Motor neuron (in vitro differentiated cells): ENCODE data around the gene GCNT2. TPM values are rescaled to one million over a fixed set of nuclear protein-coding genes. Genes with fewer than 3 reads are reported as not detected.
"Not testable (repeated sequence)": the region's sequence is repeated elsewhere in the genome, so short reads cannot be mapped to it uniquely, and the experiment has no call there.

Experiments used
- ATAC-seq, 8 experiments: fragments of 200-7000 bp; cut with Tn5 transposase; replicated peaks in 6 of 8; 2 replicates each; pipeline ENCODE4 v1.8.0; 2021; ENCODE audit warnings: mild to moderate bottlenecking in 8 of 8, moderate library complexity in 8 of 8
- H3K27ac ChIP-seq, 2 donors: fragments of 250-450 bp; sonication (Bioruptor Pico); 2 replicates each; pipeline ENCODE4 v1.9.0; 2021; ENCODE audit warnings: antibody characterized with exemption in 2 of 2, mild to moderate bottlenecking in 2 of 2, moderate library complexity in 1 of 2
- H3K4me1 ChIP-seq, 2 donors: fragments of 250-450 bp; sonication (Bioruptor Pico); replicated peaks in 1 of 2; 2 replicates each; pipeline ENCODE4 v1.6.1; 2021; ENCODE audit warnings: antibody characterized with exemption in 2 of 2, mild to moderate bottlenecking in 2 of 2, moderate library complexity in 1 of 2
- H3K4me3 ChIP-seq, 5 donors: fragments of 250-450 bp; sonication (Bioruptor Pico); 2 replicates each; pipeline ENCODE4 v1.9.0; 2021; ENCODE audit warnings: antibody characterized with exemption in 5 of 5, mild to moderate bottlenecking in 5 of 5, moderate library complexity in 4 of 5
- WGBS, 10 experiments: fragments of 450-650 bp; shearing (Covaris generic); methylation state at CpG; one replicate each; pipeline ENCODE4 v1.0.0; 2022; 5-methylcytosine and 5-hydroxymethylcytosine counted together
- in situ Hi-C, 9 experiments: fragments of 400-800 bp; cut with MboI; loops; one replicate each; pipeline ENCODE4 v1.15.0; 2021; ENCODE audit warnings: low sequenced_read_pairs in 9 of 9, low pct_unique_long_range_greater_than_20kb in 2 of 9; ENCODE audit not compliant: unreplicated experiment in 9 of 9
- total RNA-seq, 8 experiments: library from RNA; unstranded; fragments of 300-600 nt; gene quantifications; 2 replicates each; pipeline versions ENCODE4 v1.2.3 to v1.2.4, GENCODE V29; 2022

The GCNT2 gene
- total RNA-seq, 8 experiments from 2014 or later, result 0.51 to 19.7 (median 8.0) TPM

DNA sequence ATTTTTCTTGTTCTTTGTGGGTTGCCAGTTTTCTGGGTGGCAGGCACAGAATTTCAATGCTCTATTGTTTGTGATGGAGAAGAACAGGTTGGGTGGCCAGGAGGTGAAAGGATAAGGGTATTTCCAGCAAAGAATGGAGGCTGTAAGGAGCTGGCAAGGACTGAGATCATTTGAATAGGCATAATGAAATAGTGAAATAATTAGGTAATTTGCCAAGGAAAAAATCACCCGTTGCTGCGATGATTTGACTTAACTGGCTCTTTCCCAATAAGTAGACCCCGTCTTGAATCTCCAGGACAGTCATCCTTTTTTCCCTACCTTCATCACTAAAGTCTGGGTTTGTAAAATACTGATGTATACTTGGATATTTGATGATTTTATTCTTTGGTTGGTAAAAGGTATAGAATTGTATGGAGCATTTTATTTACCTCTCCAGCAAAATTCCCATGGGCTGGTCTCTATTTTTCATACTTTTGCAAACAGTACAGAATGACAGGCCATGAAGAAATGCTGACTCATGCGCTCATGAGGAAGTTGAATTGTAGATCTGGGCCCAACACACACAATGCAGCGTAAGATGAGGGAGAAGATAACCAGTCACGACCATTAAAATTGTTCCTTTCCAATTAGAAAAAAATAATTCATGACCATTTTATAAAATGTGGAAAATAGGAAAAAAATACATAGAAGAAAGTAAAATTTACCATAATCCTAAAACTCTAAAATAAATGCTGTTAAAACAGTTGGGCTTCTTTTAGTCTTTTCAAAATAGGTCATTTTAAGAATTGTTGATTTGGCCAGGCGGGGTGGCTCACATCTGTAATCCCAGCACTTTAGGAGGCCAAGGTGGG is 2.4 kb upstream of the GCNT2 start:
- H3K4me1 ChIP-seq, result peaks cover 0 to 11% of the 10 kb centered on the region in 2 donors
- peak in 3 of 8 experiments; percentile 35 to 64 (median 44) for ATAC-seq
- in situ Hi-C loops, result loop anchor here in 1 of 9 experiments (25.0 kb wide), 1 partner anchor 294 kb away; no protein-coding TSS in a partner anchor
- H3K27ac ChIP-seq, result no peak overlapping the region
- 6 to 93% (median 80%) methylated on average over 2 to 7 of the region's 7 CpGs for WGBS, 10 experiments
- H3K4me3 ChIP-seq, result no peak overlapping the region

- not testable (repeated sequence) for ATAC-seq, H3K27ac ChIP-seq, H3K4me3 ChIP-seq
- WGBS, 10 experiments, result 20 to 100% (median 71%) methylated on average over 1 to 8 of the region's 8 CpGs; no CpG with 5 or more reads in 2 of the 10 experiments
- H3K4me1 ChIP-seq, result peaks cover 0 to 11% of the 10 kb centered on the region in 2 donors
- in situ Hi-C loops, result loop anchor here in 1 of 9 experiments (25.0 kb wide), 1 partner anchor 293 kb away; no protein-coding TSS in a partner anchor
Measured at GRCh38 chr6:10519408-10519697, 1.8 kb upstream of the GCNT2 start.

GRCh38 chr6:10520468-10520867 is 683 bp upstream of the GCNT2 start:
- ATAC-seq, result peak in 1 of 8 experiments; percentile 15
- no peak overlapping the region for H3K27ac ChIP-seq
- WGBS, 10 experiments, result 0 to 100% (median 58%) methylated on average over 1 to 2 of the region's 2 CpGs; no CpG with 5 or more reads in 2 of the 10 experiments
- in situ Hi-C loops, result loop anchor here in 1 of 9 experiments (25.0 kb wide), 1 partner anchor 292 kb away; no protein-coding TSS in a partner anchor
- peaks cover 0 to 11% of the 10 kb centered on the region in 2 donors for H3K4me1 ChIP-seq
- no peak overlapping the region for H3K4me3 ChIP-seq

DNA sequence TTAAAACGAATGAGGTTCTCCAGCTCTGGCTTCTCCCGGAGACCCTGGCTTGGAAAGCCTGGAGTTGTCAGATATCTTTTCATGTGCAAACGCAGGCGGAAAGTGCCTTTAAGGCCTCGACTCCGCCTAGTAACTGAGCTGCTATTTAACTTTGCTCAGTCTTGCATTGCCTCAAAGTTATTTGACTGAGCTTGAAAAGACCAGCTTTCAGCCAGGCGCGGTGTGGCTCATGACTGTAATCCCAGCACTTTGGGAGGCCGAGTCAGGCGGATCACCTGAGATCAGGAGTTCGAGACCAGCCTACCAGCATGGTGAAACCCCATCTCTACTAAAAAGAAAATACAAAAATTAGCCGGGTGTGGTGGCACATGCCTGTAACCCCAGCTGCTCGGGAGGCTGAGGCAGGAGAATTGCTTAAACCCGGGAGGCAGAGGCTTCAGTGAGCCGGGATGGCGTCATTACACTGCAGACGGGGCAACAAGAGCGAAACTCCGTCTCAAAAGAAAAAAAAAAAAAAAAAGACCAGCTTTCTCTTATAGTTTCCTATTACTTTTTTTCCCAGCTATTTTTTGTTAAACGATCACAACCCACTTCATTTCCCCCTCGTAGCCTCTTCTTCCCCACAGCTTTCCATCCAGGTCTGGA is 1.9 kb downstream of the GCNT2 start:
- 11 to 63% (median 44%) methylated on average over 3 to 16 of the region's 21 CpGs for WGBS, 10 experiments
- ATAC-seq, result peak in 6 of 8 experiments; percentile 17 to 87 (median 70)
- Histone ChIP-seq H3K4me3 (no peak overlapping the region), H3K27ac (no peak overlapping the region), H3K4me1 (peaks cover 0 to 11% of the 10 kb centered on the region in 2 donors)
- in situ Hi-C loops, result loop anchor here in 1 of 9 experiments (25.0 kb wide), 1 partner anchor 289 kb away; no protein-coding TSS in a partner anchor

- H3K27ac ChIP-seq, result no peak overlapping the region
- WGBS, 10 experiments, result 65 to 100% (median 90%) methylated on average over 1 to 6 of the region's 6 CpGs
- ATAC-seq, result no peak
- no peak overlapping the region for H3K4me3 ChIP-seq
- in situ Hi-C loops, result no loop called here
- H3K4me1 ChIP-seq, result peaks cover 0 to 7% of the 10 kb centered on the region in 2 donors
Measured at GRCh38 chr6:10526156-10526555, 5.0 kb downstream of the GCNT2 start.

DNA sequence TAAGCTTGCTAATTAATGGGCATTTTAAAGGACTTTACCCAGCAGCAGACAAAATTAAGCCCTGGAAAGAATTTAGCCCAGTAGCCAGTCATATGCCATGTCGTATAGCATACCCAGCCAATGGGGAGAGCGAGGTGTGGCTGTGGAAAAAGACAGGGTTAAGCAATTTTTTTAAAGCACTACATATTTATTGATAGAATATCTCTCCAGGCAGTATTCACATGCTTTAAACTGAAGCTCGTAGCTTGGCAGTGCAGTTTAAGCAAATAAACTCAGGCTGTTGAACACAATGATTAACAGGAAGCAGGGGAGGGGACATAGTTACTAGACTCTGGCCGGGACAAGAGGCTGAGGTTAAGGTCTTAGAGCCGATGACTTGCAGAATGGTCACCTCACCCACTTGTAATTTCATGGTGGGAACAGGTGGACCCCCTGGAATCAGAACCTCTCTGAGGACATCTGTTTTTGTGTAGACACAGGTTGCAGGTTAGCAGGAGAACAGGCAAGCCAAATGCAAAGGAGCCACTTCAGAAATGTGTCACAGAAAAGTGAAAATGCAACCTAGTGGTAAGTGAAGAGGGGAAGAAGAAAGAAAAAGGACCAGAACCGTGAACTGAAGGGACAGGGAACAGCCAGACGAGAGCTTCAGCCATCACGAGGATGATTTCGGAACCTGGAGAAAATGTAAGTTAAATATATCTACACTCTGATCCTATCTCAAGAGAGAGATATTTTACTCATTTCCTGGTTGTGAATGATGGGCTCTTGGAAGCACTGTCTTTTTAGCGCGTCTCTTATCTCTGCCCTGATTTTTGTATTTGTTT is 7.2 kb downstream of the GCNT2 start:
- in situ Hi-C loops, result no loop called here
- H3K27ac ChIP-seq, result no peak overlapping the region
- ATAC-seq, result peak in 2 of 8 experiments; percentile 57 to 96
- H3K4me1 ChIP-seq, result peaks cover 0 to 2% of the 10 kb centered on the region in 2 donors
- no peak overlapping the region for H3K4me3 ChIP-seq
- 33 to 100% (median 60%) methylated on average over 2 to 11 of the region's 11 CpGs; no CpG with 5 or more reads in 1 of the 10 experiments for WGBS, 10 experiments

DNA sequence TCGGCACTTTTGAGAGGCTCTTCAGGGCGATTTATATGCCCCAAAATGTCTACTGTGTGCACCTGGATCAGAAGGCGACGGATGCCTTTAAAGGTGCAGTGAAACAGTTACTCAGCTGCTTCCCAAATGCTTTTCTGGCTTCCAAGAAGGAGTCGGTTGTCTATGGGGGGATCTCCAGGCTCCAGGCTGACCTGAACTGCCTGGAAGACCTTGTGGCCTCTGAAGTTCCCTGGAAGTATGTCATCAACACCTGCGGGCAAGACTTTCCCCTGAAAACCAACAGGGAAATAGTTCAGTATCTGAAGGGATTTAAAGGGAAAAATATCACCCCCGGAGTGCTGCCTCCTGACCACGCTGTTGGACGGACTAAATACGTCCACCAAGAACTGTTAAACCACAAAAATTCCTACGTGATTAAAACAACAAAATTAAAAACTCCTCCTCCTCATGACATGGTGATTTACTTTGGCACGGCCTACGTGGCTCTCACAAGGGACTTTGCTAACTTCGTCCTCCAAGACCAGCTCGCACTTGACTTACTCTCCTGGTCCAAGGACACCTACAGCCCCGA is 8.2 kb downstream of the GCNT2 start:
- in situ Hi-C loops, result no loop called here
- Histone ChIP-seq H3K27ac (no peak overlapping the region), H3K4me1 (peaks cover 0 to 2% of the 10 kb centered on the region in 2 donors), H3K4me3 (no peak overlapping the region)
- no peak for ATAC-seq
- 18 to 100% (median 87%) methylated on average over 1 to 14 of the region's 16 CpGs for WGBS, 10 experiments

DNA sequence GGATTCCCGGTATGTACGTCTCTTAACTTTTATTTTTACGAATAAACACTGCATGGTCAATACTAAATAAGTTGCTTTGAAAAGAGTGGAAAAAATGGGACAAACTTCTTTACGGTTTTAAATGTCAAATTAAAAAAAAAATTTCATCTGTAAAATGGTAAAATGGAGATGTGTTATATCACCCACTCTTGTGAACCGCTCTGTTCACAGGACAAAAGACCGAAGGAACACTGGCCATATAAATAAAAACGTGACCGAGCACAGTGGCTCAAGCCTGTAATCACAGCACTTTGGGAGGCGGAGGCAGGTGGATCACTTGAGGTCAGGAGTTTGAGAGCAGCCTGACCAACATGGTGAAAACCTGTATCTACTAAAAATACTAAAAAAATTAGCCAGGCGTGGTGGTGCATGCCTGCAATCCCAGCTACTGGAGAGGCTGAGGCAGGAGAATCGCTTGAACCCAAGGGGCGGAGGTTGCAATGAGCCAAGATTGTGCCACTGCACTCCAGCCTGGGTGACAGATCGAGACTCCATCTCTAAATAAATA is 8.8 kb downstream of the GCNT2 start:
- H3K4me3 ChIP-seq, H3K27ac ChIP-seq, H3K4me1 ChIP-seq, ATAC-seq, in situ Hi-C loops: not testable (repeated sequence)
- WGBS, 10 experiments, result 33 to 100% (median 90%) methylated on average over 2 to 12 of the region's 13 CpGs

- in situ Hi-C loops, result no loop called here
- no peak for ATAC-seq
- Histone ChIP-seq H3K27ac (no peak overlapping the region), H3K4me1 (peaks cover 0 to 2% of the 10 kb centered on the region in 2 donors), H3K4me3 (no peak overlapping the region)
- WGBS, 10 experiments, result 20 to 100% (median 57%) methylated on average over 1 of the region's 1 CpG; no CpG with 5 or more reads in 3 of the 10 experiments
Measured at GRCh38 chr6:10531503-10531902, 10.4 kb downstream of the GCNT2 start.

GRCh38 chr6:10531942-10532341 is 10.8 kb downstream of the GCNT2 start:
- WGBS, 10 experiments, result 14 to 85% (median 70%) methylated on average over 2 to 9 of the region's 9 CpGs
- Histone ChIP-seq H3K4me1 (peaks cover 0 to 2% of the 10 kb centered on the region in 2 donors), H3K4me3 (no peak overlapping the region), H3K27ac (no peak overlapping the region)
- in situ Hi-C loops, result no loop called here
- no peak for ATAC-seq

DNA sequence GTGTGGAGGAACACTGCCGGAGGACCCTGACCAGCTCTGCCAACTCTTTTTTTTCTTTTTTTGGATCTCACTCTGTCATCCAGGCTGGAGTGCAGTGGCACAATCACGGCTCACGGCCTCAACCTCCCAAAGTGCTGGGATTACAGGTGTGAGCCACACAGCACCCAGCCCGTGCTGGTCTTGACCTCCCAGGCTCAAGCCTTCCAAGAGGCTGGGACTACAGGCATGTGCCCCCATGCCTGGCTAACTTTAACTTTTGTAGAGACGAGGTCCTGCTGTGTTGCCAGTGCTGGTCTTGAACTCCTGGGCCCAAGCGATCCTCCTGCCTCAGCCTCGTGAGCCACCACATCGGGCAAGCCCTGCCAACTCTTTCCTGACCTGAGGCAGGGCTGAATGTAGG is 11.2 kb downstream of the GCNT2 start:
- H3K27ac ChIP-seq, result no peak overlapping the region
- in situ Hi-C loops, result no loop called here
- WGBS, 10 experiments, result 41 to 100% (median 83%) methylated on average over 1 to 8 of the region's 8 CpGs; no CpG with 5 or more reads in 2 of the 10 experiments
- no peak overlapping the region for H3K4me3 ChIP-seq
- ATAC-seq, result no peak
- H3K4me1 ChIP-seq, result peaks cover 0 to 2% of the 10 kb centered on the region in 2 donors

GRCh38 chr6:10534419-10534762 is 13.2 kb downstream of the GCNT2 start:
- in situ Hi-C loops, result no loop called here
- H3K27ac ChIP-seq, result no peak overlapping the region
- 13 to 90% (median 63%) methylated on average over 1 to 3 of the region's 4 CpGs; no CpG with 5 or more reads in 4 of the 10 experiments for WGBS, 10 experiments
- no peaks in the 10 kb centered on the region for H3K4me1 ChIP-seq
- peak in 1 of 8 experiments; percentile 18 for ATAC-seq
- no peak overlapping the region for H3K4me3 ChIP-seq
